Colonic mucosa (tissue), 4 donors: ENCODE measurements around the gene GNG11. TPM values are rescaled to one million over a fixed set of nuclear protein-coding genes. Genes with fewer than 3 reads are reported as not detected.

Experiments used
- DNase-seq: peaks from one replicate; pipeline ENCODE4 v3.0.0-alpha.2; 2020
- H3K27ac ChIP-seq: fragments of 200-600 bp; one replicate; pipeline ENCODE4 v1.8.0; 2021
- H3K27me3 ChIP-seq: fragments of 200-600 bp; one replicate; pipeline ENCODE4 v1.8.0; 2021
- H3K36me3 ChIP-seq: fragments of 200-600 bp; one replicate; pipeline ENCODE4 v1.8.0; 2021
- H3K4me1 ChIP-seq: fragments of 200-600 bp; one replicate; pipeline ENCODE4 v1.8.0; 2021; ENCODE audit warnings: mild to moderate bottlenecking
- H3K4me3 ChIP-seq: fragments of 200-600 bp; one replicate; pipeline ENCODE4 v1.8.0; 2021
- H3K9ac ChIP-seq, 2 donors: one replicate each; pipeline ENCODE4 v1.7.0; 2013; ENCODE audit warnings: control low read depth in 2 of 2, low read depth in 2 of 2, low read length in 2 of 2
- H3K9me3 ChIP-seq: fragments of 200-600 bp; one replicate; pipeline ENCODE4 v1.8.0; 2021
- intact Hi-C: fragments of 100-400 bp; cut with DNase I; formaldehyde crosslinking; loops from one replicate; pipeline ENCODE4 v1.14.1; 2022
- total RNA-seq, 2 donors: library from RNA; stranded (reverse); fragmentation: NEBNext Ultra II Directional in 1 of 2; extraction: Animal tissue kit (Norgen Biotek cat#: 25700) in 1 of 2; gene quantifications; one replicate each; pipeline ENCODE4 v1.2.1, GENCODE V29; 2021
- TF ChIP-seq, protein P1 (sequence below): fragments of 200-600 bp; IDR thresholded peaks from one replicate; pipeline ENCODE4 v1.8.0; 2022; ENCODE audit warnings: antibody characterized with exemption, mild to moderate bottlenecking
- donor health status: healthy.
- donor health status: DM: no; HTN: no; CAD: no.
- donor health status: DM: no; HTN: no; CAD: no.

GNG11 gene
- total RNA-seq, 2 donors from 2014 or later: 2.1 to 4.1 TPM

DNA sequence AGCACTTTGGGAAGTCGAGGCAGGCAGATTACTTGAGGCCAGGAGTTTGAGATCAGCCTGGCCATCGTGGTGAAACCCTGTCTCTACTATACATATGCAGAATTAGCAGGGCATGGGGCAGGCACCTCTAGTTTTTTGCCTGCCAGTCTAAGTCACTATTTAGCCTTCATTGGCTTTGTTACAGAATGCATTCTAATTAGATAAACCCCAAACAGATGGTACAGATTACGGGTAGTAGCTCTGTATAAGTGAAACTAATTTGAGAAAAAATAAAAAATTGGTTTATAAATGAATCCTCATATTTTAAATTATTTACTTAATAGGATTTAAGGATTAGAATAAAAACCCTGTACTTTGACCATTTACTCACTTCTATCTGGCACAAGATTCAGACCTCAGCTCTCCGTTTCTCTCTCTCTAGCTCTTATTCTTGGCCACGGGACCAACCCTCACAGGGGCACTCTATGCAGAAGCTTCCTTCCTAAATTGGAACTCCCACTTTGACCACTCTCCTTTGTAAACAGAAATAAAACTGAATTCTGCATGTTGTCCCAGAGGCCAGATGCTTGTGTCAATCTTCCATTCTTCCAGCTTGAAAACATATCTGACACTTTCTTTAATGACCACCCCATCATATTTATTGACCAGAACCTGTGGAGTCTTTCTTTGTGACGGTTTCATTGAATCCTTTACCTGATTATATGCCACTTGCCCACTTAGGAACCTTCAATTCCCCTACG is 55.8 kb downstream of the GNG11 start:
- Histone ChIP-seq H3K4me3 (no peak overlapping the region), H3K36me3 (no peaks in the 10 kb centered on the region), H3K27me3 (no peaks in the 10 kb centered on the region), H3K9me3 (no peaks in the 10 kb centered on the region), H3K9ac (no peak overlapping the region), H3K4me1 (no peaks in the 10 kb centered on the region), H3K27ac (no peak overlapping the region)
- TF ChIP-seq, protein P1, sequence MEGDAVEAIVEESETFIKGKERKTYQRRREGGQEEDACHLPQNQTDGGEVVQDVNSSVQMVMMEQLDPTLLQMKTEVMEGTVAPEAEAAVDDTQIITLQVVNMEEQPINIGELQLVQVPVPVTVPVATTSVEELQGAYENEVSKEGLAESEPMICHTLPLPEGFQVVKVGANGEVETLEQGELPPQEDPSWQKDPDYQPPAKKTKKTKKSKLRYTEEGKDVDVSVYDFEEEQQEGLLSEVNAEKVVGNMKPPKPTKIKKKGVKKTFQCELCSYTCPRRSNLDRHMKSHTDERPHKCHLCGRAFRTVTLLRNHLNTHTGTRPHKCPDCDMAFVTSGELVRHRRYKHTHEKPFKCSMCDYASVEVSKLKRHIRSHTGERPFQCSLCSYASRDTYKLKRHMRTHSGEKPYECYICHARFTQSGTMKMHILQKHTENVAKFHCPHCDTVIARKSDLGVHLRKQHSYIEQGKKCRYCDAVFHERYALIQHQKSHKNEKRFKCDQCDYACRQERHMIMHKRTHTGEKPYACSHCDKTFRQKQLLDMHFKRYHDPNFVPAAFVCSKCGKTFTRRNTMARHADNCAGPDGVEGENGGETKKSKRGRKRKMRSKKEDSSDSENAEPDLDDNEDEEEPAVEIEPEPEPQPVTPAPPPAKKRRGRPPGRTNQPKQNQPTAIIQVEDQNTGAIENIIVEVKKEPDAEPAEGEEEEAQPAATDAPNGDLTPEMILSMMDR: no peak
- intact Hi-C loops: no loop called here
- no peak for DNase-seq

Other genes starting within 250 kb of the GNG11 start
- gene TFPI2, start 31.0 kb upstream of the GNG11 start, total RNA-seq: 1 to 10 TPM in 1 of 2 donors, under 1 TPM in 1; 0.30 to 1.6 TPM
- gene GNGT1, start 15.2 kb upstream of the GNG11 start, total RNA-seq: not detected
- 10 to 100 TPM; 22.2 to 22.5 TPM for gene BET1, start 82.6 kb downstream of the GNG11 start, total RNA-seq